ENCODE data around the gene LRRC49. TPM values are rescaled to one million over a fixed set of nuclear protein-coding genes. Genes with fewer than 3 reads are reported as not detected.
A peak's percentile ranks its signal among the peaks of the same experiment; 100 is the strongest.

The LRRC49 gene
- total and polyA plus RNA-seq, 2 experiments from 2014 or later, result 8.5 to 14.6 TPM

DNA sequence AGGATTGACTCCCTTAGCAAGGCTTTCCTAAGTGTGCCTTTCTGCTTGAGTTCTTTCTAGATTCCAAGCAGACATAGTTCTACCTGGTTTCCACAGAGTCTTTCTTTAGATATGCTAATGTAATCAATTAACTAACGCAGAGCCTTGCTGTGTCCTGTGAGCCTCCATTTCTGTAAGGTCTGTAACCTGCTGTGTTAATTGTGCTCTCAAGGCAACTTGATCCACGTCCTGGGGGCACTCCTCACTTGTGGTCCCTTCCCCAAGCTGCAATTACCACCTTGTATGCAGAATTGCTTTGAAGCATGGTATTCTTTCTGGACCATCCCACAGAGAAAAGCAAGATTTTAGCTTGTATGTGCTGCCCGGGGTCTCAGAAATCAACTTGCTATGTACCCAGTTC, 193.2 kb downstream of the LRRC49 start:
- no peak overlapping the region for H3K27ac Mint-ChIP-seq
- H3K4me2 ChIP-seq, result peak overlapping the region; percentile 19; the same call in 1 of the 2 replicates
- H3K9me2 ChIP-seq (ENCODE audit: insufficient read depth), result peaks cover 5% of the 10 kb centered on the region; the same call in 1 of the 2 replicates
- H3K4me3 Mint-ChIP-seq, result peak overlapping the region; percentile 18; the same call in 2 of the 3 replicates
- peaks cover 45% of the 10 kb centered on the region for H3K27me3 Mint-ChIP-seq (ENCODE audit: insufficient read depth, low read depth, poor library complexity)
- ATAC-seq (peak; percentile 98), DNase-seq (ENCODE audit: low spot score) (peak; percentile 88)
- no peaks in the 10 kb centered on the region; the same call in 1 of the 2 replicates for H3K36me3 ChIP-seq (ENCODE audit: insufficient read depth)
- no peaks in the 10 kb centered on the region for H3K79me2 ChIP-seq (replicated peaks; ENCODE audit: insufficient read depth)
- no peaks in the 10 kb centered on the region for H4K20me1 ChIP-seq (replicated peaks; ENCODE audit: insufficient read depth)
- H3K36me3 Mint-ChIP-seq (ENCODE audit: low read depth), result peaks cover 21% of the 10 kb centered on the region
- peaks cover 23% of the 10 kb centered on the region for H3K4me1 Mint-ChIP-seq
- H2AFZ ChIP-seq, result no peak overlapping the region
- peaks cover 32% of the 10 kb centered on the region for H3K9me3 Mint-ChIP-seq
- no peak overlapping the region for H3K4me3 ChIP-seq
- H3K4me1 ChIP-seq (ENCODE audit: insufficient read depth), result peaks cover 16% of the 10 kb centered on the region
- no peak overlapping the region for H3K27ac ChIP-seq (ENCODE audit: low read depth)
- H3K27me3 ChIP-seq (ENCODE audit: insufficient read depth), result peaks cover 53% of the 10 kb centered on the region
- H3F3A ChIP-seq (replicated peaks; ENCODE audit: low read depth), result no peaks in the 10 kb centered on the region
- TF ChIP-seq JUNB (IDR thresholded peaks at IDR 0.05; ENCODE audit: unreplicated experiment) (no peak), STAT1 (IDR thresholded peaks at IDR 0.05; ENCODE audit: unreplicated experiment) (no peak), NANOG (IDR thresholded peaks at IDR 0.05; ENCODE audit: borderline replicate concordance) (peak; percentile 77; the same call in 1 of the 2 replicates), ZNF462 (CRISPR knock-in tag; IDR thresholded peaks at IDR 0.05) (peak; percentile 42), POLR2AphosphoS5 (IDR thresholded peaks at IDR 0.05; ENCODE audit: low read depth) (peak; percentile 38; the same call in 1 of the 2 replicates), CREB1 (CRISPR knock-in tag; IDR thresholded peaks at IDR 0.05; ENCODE audit: low read depth) (0 out of 2 replicates have a peak, but pooled peaks have one; percentile 21)

GRCh38 chr15:71088155-71088554, 195.5 kb downstream of the LRRC49 start:
- no peaks in the 10 kb centered on the region; the same call in 1 of the 2 replicates for H3K36me3 ChIP-seq (ENCODE audit: insufficient read depth)
- no peak overlapping the region for H3K27ac ChIP-seq (ENCODE audit: low read depth)
- H4K20me1 ChIP-seq (replicated peaks; ENCODE audit: insufficient read depth), result no peaks in the 10 kb centered on the region
- ATAC-seq (no peak), DNase-seq (ENCODE audit: low spot score) (no peak)
- H3K9me2 ChIP-seq (ENCODE audit: insufficient read depth), result no peaks in the 10 kb centered on the region
- H3K27me3 ChIP-seq (ENCODE audit: insufficient read depth), result peaks cover 48% of the 10 kb centered on the region
- Mint-ChIP-seq H3K27me3 (ENCODE audit: insufficient read depth, low read depth, poor library complexity) (peaks cover 38% of the 10 kb centered on the region), H3K36me3 (ENCODE audit: low read depth) (peaks cover 19% of the 10 kb centered on the region; the same call in 2 of the 3 replicates), H3K4me1 (peaks cover 23% of the 10 kb centered on the region), H3K9me3 (peaks cover 32% of the 10 kb centered on the region), H3K27ac (no peak overlapping the region), H3K4me3 (no peak overlapping the region)
- peaks cover 16% of the 10 kb centered on the region for H3K4me1 ChIP-seq (ENCODE audit: insufficient read depth)
- H3K4me2 ChIP-seq, result no peak overlapping the region
- H2AFZ ChIP-seq, result no peak overlapping the region
- no peaks in the 10 kb centered on the region for H3F3A ChIP-seq (replicated peaks; ENCODE audit: low read depth)
- H3K4me3 ChIP-seq, result no peak overlapping the region
- no peaks in the 10 kb centered on the region for H3K79me2 ChIP-seq (replicated peaks; ENCODE audit: insufficient read depth)
- no peak for TF ChIP-seq CREB1 (CRISPR knock-in tag; IDR thresholded peaks at IDR 0.05; ENCODE audit: low read depth)
- TF ChIP-seq, protein P1, sequence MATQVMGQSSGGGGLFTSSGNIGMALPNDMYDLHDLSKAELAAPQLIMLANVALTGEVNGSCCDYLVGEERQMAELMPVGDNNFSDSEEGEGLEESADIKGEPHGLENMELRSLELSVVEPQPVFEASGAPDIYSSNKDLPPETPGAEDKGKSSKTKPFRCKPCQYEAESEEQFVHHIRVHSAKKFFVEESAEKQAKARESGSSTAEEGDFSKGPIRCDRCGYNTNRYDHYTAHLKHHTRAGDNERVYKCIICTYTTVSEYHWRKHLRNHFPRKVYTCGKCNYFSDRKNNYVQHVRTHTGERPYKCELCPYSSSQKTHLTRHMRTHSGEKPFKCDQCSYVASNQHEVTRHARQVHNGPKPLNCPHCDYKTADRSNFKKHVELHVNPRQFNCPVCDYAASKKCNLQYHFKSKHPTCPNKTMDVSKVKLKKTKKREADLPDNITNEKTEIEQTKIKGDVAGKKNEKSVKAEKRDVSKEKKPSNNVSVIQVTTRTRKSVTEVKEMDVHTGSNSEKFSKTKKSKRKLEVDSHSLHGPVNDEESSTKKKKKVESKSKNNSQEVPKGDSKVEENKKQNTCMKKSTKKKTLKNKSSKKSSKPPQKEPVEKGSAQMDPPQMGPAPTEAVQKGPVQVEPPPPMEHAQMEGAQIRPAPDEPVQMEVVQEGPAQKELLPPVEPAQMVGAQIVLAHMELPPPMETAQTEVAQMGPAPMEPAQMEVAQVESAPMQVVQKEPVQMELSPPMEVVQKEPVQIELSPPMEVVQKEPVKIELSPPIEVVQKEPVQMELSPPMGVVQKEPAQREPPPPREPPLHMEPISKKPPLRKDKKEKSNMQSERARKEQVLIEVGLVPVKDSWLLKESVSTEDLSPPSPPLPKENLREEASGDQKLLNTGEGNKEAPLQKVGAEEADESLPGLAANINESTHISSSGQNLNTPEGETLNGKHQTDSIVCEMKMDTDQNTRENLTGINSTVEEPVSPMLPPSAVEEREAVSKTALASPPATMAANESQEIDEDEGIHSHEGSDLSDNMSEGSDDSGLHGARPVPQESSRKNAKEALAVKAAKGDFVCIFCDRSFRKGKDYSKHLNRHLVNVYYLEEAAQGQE (IDR thresholded peaks at IDR 0.05; ENCODE audit: unreplicated experiment), result no peak
- TF ChIP-seq, protein P2, sequence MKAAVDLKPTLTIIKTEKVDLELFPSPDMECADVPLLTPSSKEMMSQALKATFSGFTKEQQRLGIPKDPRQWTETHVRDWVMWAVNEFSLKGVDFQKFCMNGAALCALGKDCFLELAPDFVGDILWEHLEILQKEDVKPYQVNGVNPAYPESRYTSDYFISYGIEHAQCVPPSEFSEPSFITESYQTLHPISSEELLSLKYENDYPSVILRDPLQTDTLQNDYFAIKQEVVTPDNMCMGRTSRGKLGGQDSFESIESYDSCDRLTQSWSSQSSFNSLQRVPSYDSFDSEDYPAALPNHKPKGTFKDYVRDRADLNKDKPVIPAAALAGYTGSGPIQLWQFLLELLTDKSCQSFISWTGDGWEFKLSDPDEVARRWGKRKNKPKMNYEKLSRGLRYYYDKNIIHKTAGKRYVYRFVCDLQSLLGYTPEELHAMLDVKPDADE (IDR thresholded peaks at IDR 0.05), result no peak
- TF ChIP-seq EZH2phosphoT487 (IDR thresholded peaks at IDR 0.05; ENCODE audit: unreplicated experiment), result no peak
- TF ChIP-seq STAT1 (IDR thresholded peaks at IDR 0.05; ENCODE audit: unreplicated experiment), result no peak

Data from GM23338 (cell line).